H1 (cell line): ENCODE measurements around the gene FGF11. TPM values are rescaled to one million over a fixed set of nuclear protein-coding genes. Genes with fewer than 3 reads are reported as not detected.

Experiments
- CTCF ChIA-PET: fragments of 300-600 bp; sonication (Branson Sonifier 250); formaldehyde crosslinking; loops from one replicate; lab custom pipeline; 2021; ENCODE audit not compliant: partially characterized antibody; lab: Charles Lee
- POLR2A ChIA-PET: fragments of 300-600 bp; sonication (Branson Sonifier 250); formaldehyde crosslinking; loops from one replicate; lab custom pipeline; 2021; ENCODE audit warnings: inconsistent platforms; ENCODE audit not compliant: partially characterized antibody; lab: Charles Lee
- DNase-seq, 2 experiments: peaks; one replicate each; pipeline versions ENCODE4 v3.0.0 to v3.0.0-alpha.2; 2010 to 2022; ENCODE audit warnings: low spot score in 2 of 2, low read depth in 1 of 2, mixed read lengths in 1 of 2
- FAIRE-seq: peaks from 2 replicates; lab custom pipeline; 2011; peaks lifted over from hg19 to GRCh38; lab: Jason Lieb, UNC
- H2AFZ ChIP-seq: 2 replicates; pipeline ENCODE4 v1.8.1; 2012; ENCODE audit warnings: low read length, inconsistent platforms
- H2AK5ac ChIP-seq: 2 replicates; pipeline ENCODE4 v1.6.1; 2013; ENCODE audit warnings: low read depth, low read length
- H2BK120ac ChIP-seq: replicated peaks from 2 replicates; pipeline ENCODE3; 2013; ENCODE audit warnings: low read depth, low read length, inconsistent platforms
- H2BK12ac ChIP-seq: 2 replicates; pipeline ENCODE4 v1.6.1; 2013; ENCODE audit warnings: low read depth, low read length
- H2BK15ac ChIP-seq: 2 replicates; pipeline ENCODE4 v1.6.1; 2013; ENCODE audit warnings: low read length
- H2BK20ac ChIP-seq: 2 replicates; pipeline ENCODE4 v1.6.1; 2013; ENCODE audit warnings: low read length
- H2BK5ac ChIP-seq: 2 replicates; pipeline ENCODE4 v1.6.1; 2013; ENCODE audit warnings: low read depth, low read length
- H3K14ac ChIP-seq: 2 replicates; pipeline ENCODE4 v1.6.1; 2013; ENCODE audit warnings: inconsistent platforms; ENCODE audit not compliant: insufficient read length
- H3K18ac ChIP-seq: 2 replicates; pipeline ENCODE4 v1.6.1; 2013; ENCODE audit warnings: low read length; ENCODE audit errors: extremely low read depth
- H3K23ac ChIP-seq: 2 replicates; pipeline ENCODE4 v1.6.1; 2013; ENCODE audit warnings: inconsistent platforms; ENCODE audit not compliant: insufficient read length
- H3K23me2 ChIP-seq: 2 replicates; pipeline ENCODE4 v1.6.1; 2013; ENCODE audit warnings: low read depth, low read length
- H3K27ac ChIP-seq: 2 replicates; pipeline ENCODE4 v1.6.1; 2011; ENCODE audit warnings: low read depth, low read length, inconsistent platforms
- H3K27me3 ChIP-seq, 4 experiments: replicated peaks in 1 of 4; 1 replicate in 1 of 4; 2 replicates in 3 of 4; pipeline versions ENCODE4 v1.6.1 to v1.8.1; 2011 to 2013; ENCODE audit warnings: low read length in 3 of 4, mild to moderate bottlenecking in 3 of 4, inconsistent platforms in 2 of 4, mixed read lengths in 2 of 4, moderate library complexity in 1 of 4; ENCODE audit not compliant: control insufficient read depth in 3 of 4, insufficient read depth in 3 of 4; ENCODE audit errors: extremely low read depth in 1 of 4
- H3K36me3 ChIP-seq, 4 experiments: 2 replicates each; pipeline versions ENCODE4 v1.6.1 to v1.8.1; 2011 to 2013; ENCODE audit warnings: mild to moderate bottlenecking in 4 of 4, low read length in 3 of 4, moderate library complexity in 2 of 4, control low read depth in 1 of 4, inconsistent platforms in 1 of 4; ENCODE audit not compliant: insufficient read depth in 4 of 4, control insufficient read depth in 2 of 4
- H3K4ac ChIP-seq: replicated peaks from 2 replicates; pipeline ENCODE3; 2013; ENCODE audit warnings: low read length, low read depth, mixed read lengths, inconsistent platforms; ENCODE audit not compliant: insufficient read length
- H3K4me1 ChIP-seq, 4 experiments: replicated peaks in 1 of 4; 1 replicate in 1 of 4; 2 replicates in 3 of 4; pipeline versions ENCODE4 v1.6.1 to v1.8.1; 2011 to 2013; ENCODE audit warnings: low read length in 3 of 4, inconsistent platforms in 2 of 4, mixed read lengths in 1 of 4; ENCODE audit not compliant: insufficient read depth in 4 of 4, control insufficient read depth in 3 of 4
- H3K4me2 ChIP-seq, 2 experiments: 2 replicates each; pipeline versions ENCODE4 v1.6.1 to v1.8.1; 2011 to 2013; ENCODE audit warnings: low read depth in 2 of 2, low read length in 2 of 2, control low read depth in 1 of 2, inconsistent platforms in 1 of 2, mild to moderate bottlenecking in 1 of 2; ENCODE audit not compliant: insufficient read depth in 1 of 2
- H3K4me3 ChIP-seq, 4 experiments: fragments of 200-600, 300-600 bp in 1 of 4; sonication (generic), shearing (Covaris generic), sonication (Bioruptor Twin) in 1 of 4; 2 replicates each; pipeline versions ENCODE4 v1.5.1 to v1.8.1; 2011 to 2016; ENCODE audit warnings: low read length in 4 of 4, low read depth in 3 of 4, control low read depth in 2 of 4, inconsistent platforms in 2 of 4, mild to moderate bottlenecking in 2 of 4, mixed read lengths in 1 of 4, moderate library complexity in 1 of 4; ENCODE audit not compliant: insufficient read depth in 2 of 4; ENCODE audit errors: extremely low read depth in 1 of 4
- H3K56ac ChIP-seq: replicated peaks from 2 replicates; pipeline ENCODE3; 2013; ENCODE audit warnings: low read depth, mild to moderate bottlenecking, mixed read lengths, low read length, inconsistent platforms; ENCODE audit not compliant: insufficient read length
- H3K79me1 ChIP-seq: 2 replicates; pipeline ENCODE4 v1.6.1; 2013; ENCODE audit warnings: low read depth, low read length, control low read depth
- H3K79me2 ChIP-seq, 2 experiments: 2 replicates each; pipeline versions ENCODE4 v1.6.1 to v1.8.1; 2012 to 2013; ENCODE audit warnings: low read length in 2 of 2, mild to moderate bottlenecking in 2 of 2, inconsistent platforms in 1 of 2; ENCODE audit not compliant: insufficient read depth in 2 of 2, control insufficient read depth in 1 of 2
- H3K9ac ChIP-seq, 4 experiments: replicated peaks in 1 of 4; 1 replicate in 1 of 4; 2 replicates in 3 of 4; pipeline versions ENCODE4 v1.6.1 to v1.8.1; 2011 to 2013; ENCODE audit warnings: low read depth in 3 of 4, low read length in 3 of 4, control low read depth in 2 of 4, mild to moderate bottlenecking in 2 of 4, moderate library complexity in 2 of 4, inconsistent platforms in 1 of 4; ENCODE audit errors: extremely low read depth in 1 of 4
- H3K9me3 ChIP-seq, 2 experiments: 2 replicates each; pipeline versions ENCODE4 v1.6.1 to v1.8.1; 2012 to 2013; ENCODE audit warnings: mild to moderate bottlenecking in 2 of 2, moderate library complexity in 2 of 2, control low read depth in 1 of 2, inconsistent platforms in 1 of 2, low read depth in 1 of 2, low read length in 1 of 2, mixed read lengths in 1 of 2; ENCODE audit not compliant: insufficient read depth in 2 of 2
- H4K20me1 ChIP-seq, 2 experiments: replicated peaks in 1 of 2; 2 replicates each; pipeline versions ENCODE3 to v1.8.1; 2011 to 2013; ENCODE audit warnings: inconsistent platforms in 2 of 2, low read length in 2 of 2, mild to moderate bottlenecking in 1 of 2; ENCODE audit not compliant: insufficient read depth in 2 of 2, control insufficient read depth in 1 of 2
- H4K5ac ChIP-seq: 2 replicates; pipeline ENCODE4 v1.6.1; 2013; ENCODE audit warnings: low read length, low read depth, mixed read lengths, inconsistent platforms; ENCODE audit not compliant: insufficient read length
- H4K8ac ChIP-seq: 2 replicates; pipeline ENCODE4 v1.8.0; 2013; ENCODE audit warnings: mild to moderate bottlenecking, moderate library complexity, low read length, inconsistent platforms; ENCODE audit not compliant: insufficient read depth; ENCODE audit errors: extremely low read depth
- H4K91ac ChIP-seq: replicated peaks from 2 replicates; pipeline ENCODE3; 2013; ENCODE audit warnings: low read length, mixed read lengths, inconsistent platforms; ENCODE audit not compliant: insufficient read length
- CTBP2 ChIP-seq: IDR thresholded peaks from 2 replicates; pipeline ENCODE4 v1.7.0; 2011; ENCODE audit warnings: borderline replicate concordance, mild to moderate bottlenecking, moderate library complexity, mixed read lengths, low read length; ENCODE audit not compliant: insufficient read depth, insufficient read length
- EGR1 ChIP-seq: IDR thresholded peaks from 2 replicates; pipeline ENCODE4 v1.6.1; 2011; ENCODE audit warnings: low read depth, low read length, borderline replicate concordance
- JUN ChIP-seq: IDR thresholded peaks from 2 replicates; pipeline ENCODE4 v1.6.1; 2011; ENCODE audit warnings: low read depth, mild to moderate bottlenecking, improper control_type of control experiment, low read length
- MAFK ChIP-seq: IDR thresholded peaks from 2 replicates; pipeline ENCODE4 v1.6.1; 2012; ENCODE audit warnings: low read depth, mild to moderate bottlenecking, improper control_type of control experiment, low read length
- SP1 ChIP-seq: IDR thresholded peaks from 2 replicates; pipeline ENCODE4 v1.6.1; 2011; ENCODE audit warnings: low read depth, low read length
- SRF ChIP-seq: IDR thresholded peaks from 2 replicates; pipeline ENCODE4 v1.6.1; 2011; ENCODE audit warnings: mild to moderate bottlenecking, low read depth, low read length, moderate library complexity
- WGBS, 2 experiments: shearing (Covaris generic) in 1 of 2; methylation state at CpG; one replicate each; pipeline versions ENCODE4 v1.1.6 to v1.1.7; 2013 to 2015; ENCODE audit warnings: low lambda C conversion rate in 2 of 2, mixed read lengths in 2 of 2, inconsistent platforms in 1 of 2, low coverage in 1 of 2, missing lambda C conversion rate in 1 of 2; ENCODE audit not compliant: insufficient replicate concordance in 2 of 2, insufficient coverage in 1 of 2, insufficient read length in 1 of 2; ENCODE audit errors: extremely low coverage in 1 of 2, missing lambda C conversion rate in 1 of 2; 5-methylcytosine and 5-hydroxymethylcytosine counted together
- polyA plus RNA-seq, 7 experiments: library from polyadenylated mRNA; depleted of rRNA in 3 of 7; stranded (reverse) in 5 of 7; unstranded in 2 of 7; fragments of >200 nt in 5 of 7; fragments of 200-250 nt in 2 of 7; gene quantifications; 1 replicate in 5 of 7; 2 replicates in 1 of 7; 4 replicates in 1 of 7; pipeline versions ENCODE4 v1.2.1 to v1.2.3, GENCODE V29; 2011 to 2013; ENCODE audit warnings: missing spikeins in 2 of 7, mixed read lengths in 2 of 7
- total RNA-seq: library from RNA; stranded (reverse); fragmentation: NEBNext Ultra II Directional; extraction: Animal tissue kit (Norgen Biotek cat#: 25700); gene quantifications from 2 replicates; pipeline ENCODE4 v1.2.1, GENCODE V29; 2021
- TF ChIP-seq, protein P1 (sequence below): IDR thresholded peaks from 2 replicates; pipeline ENCODE4 v1.6.1; 2012; ENCODE audit warnings: low read length, inconsistent platforms

Gene FGF11
- total and polyA plus RNA-seq, 2 of the 8 experiments (the other 6 are each of a cell fraction or from before 2014, with no cell fraction given) = 11.8 to 26.1 TPM

- Histone ChIP-seq H3K4me3 (no peak overlapping the region), H3K9ac (no peak overlapping the region), H2BK20ac (no peak overlapping the region), H2AK5ac (no peak overlapping the region), H4K20me1 (no peaks in the 10 kb centered on the region), H4K5ac (no peak overlapping the region), H3K27me3 (no peaks in the 10 kb centered on the region), H3K4me2 (no peak overlapping the region), H2BK120ac (no peak overlapping the region), H3K4me1 (peaks cover 2 to 9% (median 7%) of the 10 kb centered on the region in 4 experiments), H3K27ac (no peak overlapping the region), H2BK5ac (no peak overlapping the region), H2BK12ac (no peak overlapping the region), H3K4ac (no peak overlapping the region), H3K23me2 (no peaks in the 10 kb centered on the region), H4K8ac (no peak overlapping the region), H3K56ac (no peak overlapping the region), H2AFZ (no peak overlapping the region), H3K18ac (no peak overlapping the region; the same call in 1 of the 2 replicates), H3K36me3 (peaks cover 0 to 3% (median under 1%) of the 10 kb centered on the region in 4 experiments; a peak in 3 of 8 replicates), H3K9me3 (no peaks in the 10 kb centered on the region), H3K23ac (no peak overlapping the region), H3K14ac (no peak overlapping the region), H3K79me1 (peaks cover 2% of the 10 kb centered on the region; the same call in 1 of the 2 replicates), H4K91ac (no peak overlapping the region), H2BK15ac (no peak overlapping the region), H3K79me2 (no peaks in the 10 kb centered on the region)
- WGBS, 2 experiments = 92% methylated on average over 14 of the region's 14 CpGs; no CpG with 5 or more reads in 1 of the 2 experiments
- FAIRE-seq (no peak), DNase-seq (no peak)
- TF ChIP-seq SRF (no peak), CTBP2 (no peak), EGR1 (no peak), JUN (no peak), SP1 (no peak), MAFK (no peak)
- TF ChIP-seq, protein P1, sequence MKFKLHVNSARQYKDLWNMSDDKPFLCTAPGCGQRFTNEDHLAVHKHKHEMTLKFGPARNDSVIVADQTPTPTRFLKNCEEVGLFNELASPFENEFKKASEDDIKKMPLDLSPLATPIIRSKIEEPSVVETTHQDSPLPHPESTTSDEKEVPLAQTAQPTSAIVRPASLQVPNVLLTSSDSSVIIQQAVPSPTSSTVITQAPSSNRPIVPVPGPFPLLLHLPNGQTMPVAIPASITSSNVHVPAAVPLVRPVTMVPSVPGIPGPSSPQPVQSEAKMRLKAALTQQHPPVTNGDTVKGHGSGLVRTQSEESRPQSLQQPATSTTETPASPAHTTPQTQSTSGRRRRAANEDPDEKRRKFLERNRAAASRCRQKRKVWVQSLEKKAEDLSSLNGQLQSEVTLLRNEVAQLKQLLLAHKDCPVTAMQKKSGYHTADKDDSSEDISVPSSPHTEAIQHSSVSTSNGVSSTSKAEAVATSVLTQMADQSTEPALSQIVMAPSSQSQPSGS = no peak
- ChIA-PET CTCF (interaction anchor here (0.7 to 1.5 kb wide), 4 partner anchors 15 to 62 kb away, joined by 3 to 4 read pairs (median 3); no protein-coding TSS in a partner anchor), POLR2A (interaction anchor here (0.9 to 13.8 kb wide), 5 partner anchors 9 to 22 kb away, joined by 3 to 200 read pairs (median 3); partner anchors contain the start of genes POLR2A, SLC35G6 and ZBTB4)
These were observed 24.1 kb downstream of the FGF11 start for GRCh38 chr17:7463372-7463846.
